Stimulated activated CD8-positive, alpha-beta memory T cell treated with anti-CD3 and anti-CD28 coated beads, Interleukin-2, amount 100 ng/mL, for 48 hours (primary cell): ENCODE data around the gene RNF180.
"Not testable (repeated sequence)": the region's sequence is repeated elsewhere in the genome, so short reads cannot be mapped to it uniquely, and the experiment has no call there.

Experiments used
- DNase-seq, 2 donors: peaks; one replicate each; pipeline ENCODE4 v3.0.0-alpha.2; 2020; ENCODE audit warnings: low read depth in 2 of 2

RNF180 gene

GRCh38 chr5:64397552-64397951 is 231.9 kb downstream of the RNF180 start:
- DNase-seq = no peak

- DNase-seq = not testable (repeated sequence)
Measured at GRCh38 chr5:64398735-64399134, 233.1 kb downstream of the RNF180 start.

GRCh38 chr5:64407103-64407825 is 241.6 kb downstream of the RNF180 start:
- DNase-seq = not testable (repeated sequence)

- no peak for DNase-seq
Measured at GRCh38 chr5:64417390-64417789, 251.7 kb downstream of the RNF180 start.

- no peak for DNase-seq
Measured at GRCh38 chr5:64418013-64418412, 252.4 kb downstream of the RNF180 start.
